ENCODE data around the gene PSMD13.

GRCh38 chr11:210122-210802, 26.5 kb upstream of the PSMD13 start:
- TF ChIP-seq ZNF274 (IDR thresholded peaks at IDR 0.05; ENCODE audit: low read depth, low read length): no peak
- TF ChIP-seq SUZ12 (IDR thresholded peaks at IDR 0.05; ENCODE audit: extremely low read depth, insufficient read depth, insufficient read length): no peak

Measured in NT2/D1 (cell line).